HG02678 (cell line): ENCODE results near the gene NDRG3.
"Not testable (repeated sequence)": the region's sequence is repeated elsewhere in the genome, so short reads cannot be mapped to it uniquely, and the experiment has no call there.

ENCODE experiments used
- ATAC-seq: cut with Tn5 transposase; IDR thresholded peaks from one replicate; pipeline ENCODE4 v1.9.1; 2021; ENCODE audit warnings: mild to moderate bottlenecking, moderate library complexity; ENCODE audit not compliant: unreplicated experiment

Gene NDRG3

DNA sequence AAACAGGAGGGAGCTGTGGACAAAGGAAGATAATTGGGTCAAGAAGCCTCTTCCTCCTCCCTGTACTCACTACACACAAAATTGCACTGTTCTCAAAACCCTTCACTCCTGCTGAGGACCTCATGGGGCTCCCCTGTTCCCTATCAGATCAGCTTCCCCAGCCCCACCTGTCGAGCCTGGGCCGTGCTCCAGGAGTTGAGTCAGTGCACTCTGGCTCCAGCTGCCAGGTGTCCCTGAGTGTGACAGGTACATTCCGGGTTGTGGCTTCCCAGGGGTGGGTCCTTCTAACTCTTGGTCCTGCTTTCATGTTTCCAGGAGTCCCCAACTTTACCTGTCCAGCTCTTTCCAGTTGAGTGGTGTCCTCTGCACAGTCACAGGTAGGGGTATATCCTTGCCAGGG is 131.9 kb downstream of the NDRG3 start:
- ATAC-seq = no peak

DNA sequence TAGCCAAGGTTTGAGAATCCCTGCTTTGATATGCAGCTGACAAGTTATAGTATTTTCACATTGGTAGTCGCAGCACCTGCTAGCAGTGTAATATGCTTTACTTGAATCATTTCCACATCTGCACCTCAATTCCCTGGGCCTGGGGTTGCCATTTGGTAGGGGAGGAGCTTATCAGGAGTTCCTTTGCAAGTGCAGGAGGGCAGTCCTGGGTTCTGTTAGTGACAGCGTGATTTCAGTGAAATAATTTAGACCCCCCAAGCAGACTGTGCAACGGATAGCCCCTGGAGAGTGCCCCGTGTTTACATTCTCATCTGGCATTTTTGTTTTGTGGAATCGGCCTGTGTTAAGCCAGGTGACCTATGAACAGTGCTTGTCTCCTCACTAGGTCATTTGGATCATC is 134.3 kb downstream of the NDRG3 start:
- ATAC-seq = no peak

- ATAC-seq = not testable (repeated sequence)
Measured at GRCh38 chr20:36608388-36608728, 137.5 kb downstream of the NDRG3 start.

DNA sequence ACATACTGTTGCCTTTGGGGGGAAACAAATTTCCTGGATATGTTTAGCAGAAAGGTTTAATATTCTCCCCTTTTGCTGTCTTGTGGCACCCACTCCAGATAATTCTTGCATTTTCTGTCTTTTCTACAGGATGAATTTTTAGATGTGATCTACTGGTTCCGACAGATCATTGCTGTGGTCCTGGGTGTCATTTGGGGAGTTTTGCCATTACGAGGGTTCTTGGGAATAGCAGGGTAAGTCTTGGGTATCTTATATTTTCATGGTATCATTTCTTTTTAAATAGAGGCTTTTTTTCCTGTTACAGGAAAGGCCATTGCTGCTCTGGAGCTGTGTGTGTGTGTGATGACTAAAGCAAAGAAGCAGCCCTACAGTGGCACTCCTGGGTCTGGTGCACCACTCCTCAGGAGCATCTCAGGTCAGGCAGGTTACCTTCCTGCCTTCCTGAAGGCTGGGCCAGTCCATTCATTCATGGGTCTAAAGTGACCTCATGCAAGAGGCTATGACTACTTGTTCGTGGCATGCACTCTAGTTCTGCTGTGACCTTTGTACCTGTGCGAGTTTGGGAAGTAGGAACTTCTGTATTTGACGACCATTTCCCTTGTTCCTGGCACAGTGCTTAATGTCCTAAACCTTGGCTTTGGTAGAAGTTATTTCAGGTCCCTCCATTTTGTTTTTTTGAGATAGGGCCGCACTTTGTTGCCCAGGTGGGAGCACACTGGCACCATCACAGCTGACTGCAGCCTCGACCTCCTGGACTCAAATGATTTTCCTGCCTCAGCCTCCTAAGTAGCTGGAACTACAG is 138.1 kb downstream of the NDRG3 start:
- ATAC-seq = no peak

DNA sequence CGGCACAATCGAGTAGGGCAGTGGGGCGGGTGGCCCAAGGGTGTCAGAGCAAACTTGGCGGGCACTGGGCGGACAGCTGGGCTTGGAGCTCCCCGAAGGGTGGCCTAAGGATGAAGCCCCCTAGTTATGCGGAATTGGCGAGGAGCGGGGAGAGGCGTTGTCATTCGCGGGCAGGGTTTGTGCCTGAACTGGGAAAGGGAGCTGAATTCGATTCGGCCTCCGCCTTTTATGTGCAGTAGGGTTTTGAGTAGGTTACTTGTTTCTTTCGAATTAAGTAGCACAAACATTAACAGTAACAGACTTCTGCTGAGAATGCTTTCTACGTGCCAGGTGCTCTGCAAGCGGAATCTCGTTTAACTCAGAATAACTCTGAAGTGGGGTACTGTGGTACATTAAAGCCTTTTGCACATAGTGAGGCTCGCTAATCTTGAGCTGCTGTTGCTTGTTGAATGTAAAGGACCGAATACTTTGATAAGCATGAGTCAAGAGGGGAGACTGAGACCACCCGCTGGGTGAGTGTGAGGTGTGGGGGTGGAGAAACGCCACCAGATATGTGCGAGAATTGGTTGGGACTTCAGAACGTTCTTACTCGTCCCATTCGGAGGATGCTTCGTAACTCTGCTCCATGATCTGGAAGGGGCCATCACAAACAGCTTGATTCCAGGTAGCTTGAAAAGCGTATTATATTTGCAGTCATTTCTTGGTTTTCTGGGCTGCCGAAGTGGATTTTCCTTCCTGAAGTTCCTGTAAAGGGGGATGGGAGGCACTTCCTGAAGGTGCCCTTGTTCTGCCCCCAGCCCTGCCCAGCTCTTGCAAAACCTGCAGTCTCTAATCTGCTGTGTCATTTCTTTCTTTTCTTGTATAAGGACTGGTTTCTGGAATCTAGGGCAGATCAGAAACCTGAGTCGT is 139.5 kb downstream of the NDRG3 start:
- no peak for ATAC-seq

GRCh38 chr20:36605399-36606157 is 140.3 kb downstream of the NDRG3 start, which contains the start of gene RAB5IF:
RAB5IF (plus strand) TSS chr20:36605779; CDS start chr20:36605952, 173 bp downstream.
- peak; percentile 85 for ATAC-seq

GRCh38 chr20:36604952-36605398 is 140.9 kb downstream of the NDRG3 start:
- peak; percentile 29 for ATAC-seq
